ENCODE results near the gene MED22.
"Not testable (repeated sequence)": the region's sequence is repeated elsewhere in the genome, so short reads cannot be mapped to it uniquely, and the experiment has no call there.

MED22 gene

GRCh38 chr9:133304158-133304470 is 43.8 kb downstream of the MED22 start:
- no peak for DNase-seq

- DNase-seq: no peak
Observed at GRCh38 chr9:133303266-133304157, 44.4 kb downstream of the MED22 start.

GRCh38 chr9:133301253-133302230 is 46.4 kb downstream of the MED22 start:
- DNase-seq: no peak

GRCh38 chr9:133299996-133300395 is 47.9 kb downstream of the MED22 start:
- not testable (repeated sequence) for DNase-seq

GRCh38 chr9:133294257-133294656 is 53.7 kb downstream of the MED22 start:
- no peak for DNase-seq

- DNase-seq: no peak
Observed at GRCh38 chr9:133290751-133291302, 57.1 kb downstream of the MED22 start.
